Caco-2 (cell line): ENCODE data around the gene MACROD2. TPM values are rescaled to one million over a fixed set of nuclear protein-coding genes. Genes with fewer than 3 reads are reported as not detected.

Experiments used
- BruUV-seq: library from RNA; stranded (reverse); fragments of 400-500 nt; replicated peaks from 2 replicates; lab custom pipeline; 2021; lab: Mats Ljungman, UMichigan
- CTCF ChIA-PET: fragments of 300-600 bp; sonication (Branson Sonifier 250); formaldehyde crosslinking; loops from one replicate; lab custom pipeline; 2022; ENCODE audit warnings: antibody characterized with exemption; lab: Charles Lee
- POLR2A ChIA-PET: fragments of 300-600 bp; sonication (Branson Sonifier 250); formaldehyde crosslinking; loops from one replicate; lab custom pipeline; 2022; ENCODE audit warnings: antibody characterized with exemption; lab: Charles Lee
- DNase-seq, 2 experiments: peaks; one replicate each; pipeline versions ENCODE4 v3.0.0 to v3.0.0-alpha.2; 2020 to 2022
- H3K27me3 ChIP-seq: replicated peaks from 2 replicates; pipeline ENCODE4 v1.6.0; 2011; ENCODE audit warnings: low read length; ENCODE audit not compliant: control insufficient read depth, insufficient read depth
- H3K36me3 ChIP-seq: 2 replicates; pipeline ENCODE4 v1.5.1; 2011; ENCODE audit warnings: low read length; ENCODE audit not compliant: control insufficient read depth, insufficient read depth
- H3K4me1 ChIP-seq: fragments of 250-450 bp; sonication (Bioruptor Pico); 2 replicates; pipeline ENCODE4 v1.5.1; 2020; ENCODE audit warnings: mild to moderate bottlenecking
- H3K4me3 ChIP-seq: 2 replicates; pipeline ENCODE4 v1.5.1; 2011; ENCODE audit warnings: low read depth, mild to moderate bottlenecking, control low read depth, low read length
- H3K9me3 ChIP-seq: fragments of 250-450 bp; sonication (Bioruptor Pico); 2 replicates; pipeline ENCODE4 v1.5.1; 2020; ENCODE audit warnings: mild to moderate bottlenecking, moderate library complexity
- H3K27ac Mint-ChIP-seq: one replicate; pipeline ENCODE4 v1.8.0; 2022; ENCODE audit warnings: mixed read lengths; ENCODE audit not compliant: unreplicated experiment
- H3K27me3 Mint-ChIP-seq: one replicate; pipeline ENCODE4 v1.8.0; 2022; ENCODE audit warnings: mixed read lengths; ENCODE audit not compliant: insufficient read depth, unreplicated experiment
- H3K36me3 Mint-ChIP-seq: one replicate; pipeline ENCODE4 v1.8.0; 2022; ENCODE audit warnings: mild to moderate bottlenecking, mixed read lengths; ENCODE audit not compliant: insufficient read depth, unreplicated experiment
- H3K4me1 Mint-ChIP-seq: one replicate; pipeline ENCODE4 v1.8.0; 2022; ENCODE audit warnings: low read depth, mixed read lengths; ENCODE audit not compliant: unreplicated experiment
- H3K4me3 Mint-ChIP-seq: one replicate; pipeline ENCODE4 v1.8.0; 2022; ENCODE audit warnings: mild to moderate bottlenecking, moderate library complexity, mixed read lengths; ENCODE audit not compliant: unreplicated experiment
- H3K9me3 Mint-ChIP-seq: one replicate; pipeline ENCODE4 v1.8.0; 2022; ENCODE audit warnings: mixed read lengths; ENCODE audit not compliant: unreplicated experiment
- CTCF ChIP-seq, 2 experiments: fragments of 200-600 bp in 1 of 2; IDR thresholded peaks; 1 replicate in 1 of 2; 2 replicates in 1 of 2; pipeline versions ENCODE4 v1.5.1 to v1.8.0; 2011 to 2022; ENCODE audit warnings: antibody characterized with exemption in 1 of 2, control low read depth in 1 of 2, inconsistent platforms in 1 of 2, low read depth in 1 of 2, low read length in 1 of 2, mild to moderate bottlenecking in 1 of 2, moderate library complexity in 1 of 2; ENCODE audit not compliant: insufficient read depth in 1 of 2, severe bottlenecking in 1 of 2, unreplicated experiment in 1 of 2
- intact Hi-C: fragments of 100-400 bp; cut with micrococcal nuclease; formaldehyde crosslinking; loops from one replicate; pipeline ENCODE4 v1.10.0; 2022; ENCODE audit not compliant: unreplicated experiment
- total RNA-seq: library from RNA; stranded (reverse); gene quantifications from 2 replicates; pipeline ENCODE4 v1.2.3, GENCODE V29; 2022

Gene MACROD2
- total RNA-seq, 1 experiment from 2014 or later, result 6.4 TPM

GRCh38 chr20:15836634-15837033, 1841.3 kb downstream of the MACROD2 start:
- H3K27me3 ChIP-seq, result no peaks in the 10 kb centered on the region; the same call in 1 of the 2 replicates
- H3K27ac Mint-ChIP-seq, result no peak overlapping the region
- no peak for DNase-seq
- no peak for TF ChIP-seq CTCF (IDR thresholded peaks at IDR 0.05; ENCODE audit: insufficient read depth in 1 of 2, low read depth in 1 of 2, low read length in 1 of 2, severe bottlenecking in 1 of 2, unreplicated experiment in 1 of 2)
- no peak overlapping the region for H3K4me3 ChIP-seq
- ChIA-PET POLR2A (no interaction called here), CTCF (no interaction called here)
- no peak overlapping the region for H3K4me3 Mint-ChIP-seq
- H3K9me3 Mint-ChIP-seq, result no peaks in the 10 kb centered on the region
- no peaks in the 10 kb centered on the region for H3K36me3 ChIP-seq
- H3K27me3 Mint-ChIP-seq, result peaks cover 3% of the 10 kb centered on the region
- H3K4me1 Mint-ChIP-seq, result peaks cover 1% of the 10 kb centered on the region
- BruUV-seq, result no TSS peak
- no peaks in the 10 kb centered on the region for H3K4me1 ChIP-seq
- intact Hi-C loops, result no loop called here
- no peaks in the 10 kb centered on the region for H3K9me3 ChIP-seq
- no peaks in the 10 kb centered on the region for H3K36me3 Mint-ChIP-seq

- no peak for DNase-seq
- no peaks in the 10 kb centered on the region for H3K9me3 ChIP-seq
- TF ChIP-seq CTCF (IDR thresholded peaks at IDR 0.05; ENCODE audit: insufficient read depth in 1 of 2, low read depth in 1 of 2, low read length in 1 of 2, severe bottlenecking in 1 of 2, unreplicated experiment in 1 of 2), result no peak
These were observed 1842.2 kb downstream of the MACROD2 start for GRCh38 chr20:15837563-15837962.

GRCh38 chr20:15838466-15838865, 1843.2 kb downstream of the MACROD2 start:
- intact Hi-C loops, result no loop called here

More at GRCh38 chr20:15837563-15837962, 1842.2 kb downstream of the MACROD2 start:
- Mint-ChIP-seq H3K9me3 (no peaks in the 10 kb centered on the region), H3K4me1 (no peaks in the 10 kb centered on the region), H3K27me3 (peaks cover 3% of the 10 kb centered on the region), H3K36me3 (no peaks in the 10 kb centered on the region), H3K4me3 (no peak overlapping the region), H3K27ac (no peak overlapping the region)
- no peaks in the 10 kb centered on the region for H3K4me1 ChIP-seq
- ChIA-PET CTCF (no interaction called here), POLR2A (no interaction called here)
- H3K4me3 ChIP-seq, result no peak overlapping the region
- no peaks in the 10 kb centered on the region; the same call in 1 of the 2 replicates for H3K27me3 ChIP-seq
- no TSS peak for BruUV-seq
- intact Hi-C loops, result no loop called here
- no peaks in the 10 kb centered on the region for H3K36me3 ChIP-seq

More at GRCh38 chr20:15838466-15838865, 1843.2 kb downstream of the MACROD2 start:
- Histone ChIP-seq H3K36me3 (no peaks in the 10 kb centered on the region), H3K27me3 (no peaks in the 10 kb centered on the region; the same call in 1 of the 2 replicates), H3K9me3 (no peaks in the 10 kb centered on the region), H3K4me3 (no peak overlapping the region), H3K4me1 (no peaks in the 10 kb centered on the region)
- Mint-ChIP-seq H3K4me1 (no peaks in the 10 kb centered on the region), H3K36me3 (no peaks in the 10 kb centered on the region), H3K9me3 (no peaks in the 10 kb centered on the region), H3K27ac (no peak overlapping the region), H3K4me3 (no peak overlapping the region), H3K27me3 (peaks cover 3% of the 10 kb centered on the region)
- TF ChIP-seq CTCF (IDR thresholded peaks at IDR 0.05; ENCODE audit: insufficient read depth in 1 of 2, low read depth in 1 of 2, low read length in 1 of 2, severe bottlenecking in 1 of 2, unreplicated experiment in 1 of 2), result no peak
- CTCF ChIA-PET, result no interaction called here
- POLR2A ChIA-PET, result no interaction called here
- no peak for DNase-seq
- no TSS peak for BruUV-seq
